ENCODE results near the gene SLC24A4. TPM values are rescaled to one million over a fixed set of nuclear protein-coding genes. Genes with fewer than 3 reads are reported as not detected.

The SLC24A4 gene
- total RNA-seq, 1 donor from 2014 or later: not detected

- TF ChIP-seq CTCF (IDR thresholded peaks at IDR 0.05; ENCODE audit: insufficient read depth, low read length, poor library complexity, severe bottlenecking): no peak
- H3K4me3 ChIP-seq (ENCODE audit: low read depth, low read length): no peak overlapping the region
- DNase-seq (ENCODE audit: low read depth): no peak
These were observed 103.3 kb downstream of the SLC24A4 start for GRCh38 chr14:92426237-92426636.

GRCh38 chr14:92427096-92427495, 104.1 kb downstream of the SLC24A4 start:
- Histone ChIP-seq H3K4me3 (ENCODE audit: low read depth, low read length) (no peak overlapping the region), H3K27me3 (ENCODE audit: control insufficient read depth, insufficient read depth, low read length) (peaks cover 9% of the 10 kb centered on the region), H3K36me3 (ENCODE audit: control insufficient read depth, insufficient read depth, low read length) (no peaks in the 10 kb centered on the region)
- DNase-seq (ENCODE audit: low read depth): no peak
- no peak for TF ChIP-seq CTCF (IDR thresholded peaks at IDR 0.05; ENCODE audit: insufficient read depth, low read length, poor library complexity, severe bottlenecking)

More at GRCh38 chr14:92426237-92426636, 103.3 kb downstream of the SLC24A4 start:
- peaks cover 8% of the 10 kb centered on the region for H3K27me3 ChIP-seq (ENCODE audit: control insufficient read depth, insufficient read depth, low read length)
- no peaks in the 10 kb centered on the region for H3K36me3 ChIP-seq (ENCODE audit: control insufficient read depth, insufficient read depth, low read length)

- no peaks in the 10 kb centered on the region for H3K36me3 ChIP-seq (ENCODE audit: control insufficient read depth, insufficient read depth, low read length)
- H3K4me3 ChIP-seq (ENCODE audit: low read depth, low read length): no peak overlapping the region
- TF ChIP-seq CTCF (IDR thresholded peaks at IDR 0.05; ENCODE audit: insufficient read depth, low read length, poor library complexity, severe bottlenecking): no peak
- DNase-seq (ENCODE audit: low read depth): no peak
- peaks cover 9% of the 10 kb centered on the region for H3K27me3 ChIP-seq (ENCODE audit: control insufficient read depth, insufficient read depth, low read length)
These were observed 107.7 kb downstream of the SLC24A4 start for GRCh38 chr14:92430686-92431085.

GRCh38 chr14:92431199-92431725, 108.3 kb downstream of the SLC24A4 start:
- no peaks in the 10 kb centered on the region for H3K36me3 ChIP-seq (ENCODE audit: control insufficient read depth, insufficient read depth, low read length)
- DNase-seq (ENCODE audit: low read depth): no peak
- no peak overlapping the region for H3K4me3 ChIP-seq (ENCODE audit: low read depth, low read length)
- peaks cover 9% of the 10 kb centered on the region for H3K27me3 ChIP-seq (ENCODE audit: control insufficient read depth, insufficient read depth, low read length)
- no peak for TF ChIP-seq CTCF (IDR thresholded peaks at IDR 0.05; ENCODE audit: insufficient read depth, low read length, poor library complexity, severe bottlenecking)

- no peak for TF ChIP-seq CTCF (IDR thresholded peaks at IDR 0.05; ENCODE audit: insufficient read depth, low read length, poor library complexity, severe bottlenecking)
- H3K27me3 ChIP-seq (ENCODE audit: control insufficient read depth, insufficient read depth, low read length): peaks cover 11% of the 10 kb centered on the region
- no peak for DNase-seq (ENCODE audit: low read depth)
- H3K4me3 ChIP-seq (ENCODE audit: low read depth, low read length): no peak overlapping the region
- no peaks in the 10 kb centered on the region for H3K36me3 ChIP-seq (ENCODE audit: control insufficient read depth, insufficient read depth, low read length)
These were observed 110.4 kb downstream of the SLC24A4 start for GRCh38 chr14:92433407-92433806.

GRCh38 chr14:92435154-92435553, 112.2 kb downstream of the SLC24A4 start:
- no peak for DNase-seq (ENCODE audit: low read depth)
- TF ChIP-seq CTCF (IDR thresholded peaks at IDR 0.05; ENCODE audit: insufficient read depth, low read length, poor library complexity, severe bottlenecking): no peak
- peaks cover 13% of the 10 kb centered on the region for H3K27me3 ChIP-seq (ENCODE audit: control insufficient read depth, insufficient read depth, low read length)
- H3K36me3 ChIP-seq (ENCODE audit: control insufficient read depth, insufficient read depth, low read length): no peaks in the 10 kb centered on the region
- H3K4me3 ChIP-seq (ENCODE audit: low read depth, low read length): no peak overlapping the region

All from kidney epithelial cell (primary cell).